Activated naive CD4-positive, alpha-beta T cell treated with anti-CD3 and anti-CD28 coated beads for 36 hours (primary cell): ENCODE results near the gene TEAD1. TPM values are rescaled to one million over a fixed set of nuclear protein-coding genes. Genes with fewer than 3 reads are reported as not detected.

Source experiments
- CTCF ChIA-PET: fragments of 350-600 bp; sonication (Branson Sonifier 250); formaldehyde crosslinking; loops from one replicate; lab custom pipeline; 2021; ENCODE audit warnings: antibody characterized with exemption; lab: Charles Lee
- DNase-seq: peaks from one replicate; pipeline ENCODE4 v3.0.0-alpha.2; 2020
- H3K27ac Mint-ChIP-seq: one replicate; pipeline ENCODE4 v1.8.0; 2021; ENCODE audit warnings: mild to moderate bottlenecking, mixed read lengths
- H3K27me3 Mint-ChIP-seq: one replicate; pipeline ENCODE4 v1.8.0; 2021; ENCODE audit warnings: low read depth, mixed read lengths
- H3K36me3 Mint-ChIP-seq: one replicate; pipeline ENCODE4 v1.8.0; 2021; ENCODE audit warnings: low read depth, mixed read lengths
- H3K4me1 Mint-ChIP-seq: one replicate; pipeline ENCODE4 v1.8.0; 2021; ENCODE audit warnings: low read depth, mixed read lengths
- H3K4me3 Mint-ChIP-seq: one replicate; pipeline ENCODE4 v1.8.0; 2021; ENCODE audit warnings: mild to moderate bottlenecking, moderate library complexity, mixed read lengths
- H3K9me3 Mint-ChIP-seq: one replicate; pipeline ENCODE4 v1.8.0; 2021; ENCODE audit warnings: mixed read lengths
- intact Hi-C: fragments of 100-400 bp; cut with micrococcal nuclease; formaldehyde crosslinking; loops from one replicate; pipeline ENCODE4 v1.15.1; 2023
- total RNA-seq, 2 experiments: library from RNA; stranded (reverse); gene quantifications; one replicate each; pipeline ENCODE4 v1.2.3, GENCODE V29; 2021

The TEAD1 gene
- total RNA-seq, 2 experiments from 2014 or later: 0.93 to 1.2 TPM

- no peak overlapping the region for H3K4me3 Mint-ChIP-seq
- peaks cover 14% of the 10 kb centered on the region for H3K4me1 Mint-ChIP-seq
- DNase-seq: no peak
- intact Hi-C loops: no loop called here
- H3K27me3 Mint-ChIP-seq: peaks cover 61% of the 10 kb centered on the region
- H3K9me3 Mint-ChIP-seq: no peaks in the 10 kb centered on the region
- CTCF ChIA-PET: no interaction called here
- no peaks in the 10 kb centered on the region for H3K36me3 Mint-ChIP-seq
- no peak overlapping the region for H3K27ac Mint-ChIP-seq
Measured at GRCh38 chr11:12824281-12825041, 150.2 kb downstream of the TEAD1 start.

- CTCF ChIA-PET: no interaction called here
- Mint-ChIP-seq H3K9me3 (no peaks in the 10 kb centered on the region), H3K4me1 (peaks cover 14% of the 10 kb centered on the region), H3K4me3 (no peak overlapping the region), H3K36me3 (no peaks in the 10 kb centered on the region), H3K27me3 (peaks cover 71% of the 10 kb centered on the region), H3K27ac (no peak overlapping the region)
- intact Hi-C loops: no loop called here
- no peak for DNase-seq
Measured at GRCh38 chr11:12826441-12826840, 152.2 kb downstream of the TEAD1 start.

DNA sequence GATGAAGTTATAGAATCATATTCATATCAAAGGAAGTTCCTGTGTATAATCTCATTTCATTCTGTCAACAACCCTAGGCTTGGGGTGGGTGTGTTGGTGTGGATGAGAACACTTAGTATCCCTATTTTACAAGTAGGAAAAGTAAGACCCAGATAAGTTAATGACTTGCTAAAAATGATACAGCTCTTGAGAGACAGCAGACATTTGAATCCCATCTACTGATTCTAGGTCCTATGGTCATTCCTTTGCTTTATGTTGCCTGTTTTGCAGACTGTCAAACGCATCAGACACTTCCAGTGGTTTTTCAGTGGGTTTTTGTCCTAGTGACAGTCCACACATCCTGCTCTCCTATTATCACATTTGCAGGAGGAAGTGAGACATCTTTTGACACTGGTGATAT is 153.1 kb downstream of the TEAD1 start:
- Mint-ChIP-seq H3K36me3 (no peaks in the 10 kb centered on the region), H3K27ac (no peak overlapping the region), H3K4me1 (peaks cover 14% of the 10 kb centered on the region), H3K4me3 (no peak overlapping the region), H3K27me3 (peaks cover 65% of the 10 kb centered on the region), H3K9me3 (no peaks in the 10 kb centered on the region)
- intact Hi-C loops: no loop called here
- no peak for DNase-seq
- CTCF ChIA-PET: no interaction called here

DNA sequence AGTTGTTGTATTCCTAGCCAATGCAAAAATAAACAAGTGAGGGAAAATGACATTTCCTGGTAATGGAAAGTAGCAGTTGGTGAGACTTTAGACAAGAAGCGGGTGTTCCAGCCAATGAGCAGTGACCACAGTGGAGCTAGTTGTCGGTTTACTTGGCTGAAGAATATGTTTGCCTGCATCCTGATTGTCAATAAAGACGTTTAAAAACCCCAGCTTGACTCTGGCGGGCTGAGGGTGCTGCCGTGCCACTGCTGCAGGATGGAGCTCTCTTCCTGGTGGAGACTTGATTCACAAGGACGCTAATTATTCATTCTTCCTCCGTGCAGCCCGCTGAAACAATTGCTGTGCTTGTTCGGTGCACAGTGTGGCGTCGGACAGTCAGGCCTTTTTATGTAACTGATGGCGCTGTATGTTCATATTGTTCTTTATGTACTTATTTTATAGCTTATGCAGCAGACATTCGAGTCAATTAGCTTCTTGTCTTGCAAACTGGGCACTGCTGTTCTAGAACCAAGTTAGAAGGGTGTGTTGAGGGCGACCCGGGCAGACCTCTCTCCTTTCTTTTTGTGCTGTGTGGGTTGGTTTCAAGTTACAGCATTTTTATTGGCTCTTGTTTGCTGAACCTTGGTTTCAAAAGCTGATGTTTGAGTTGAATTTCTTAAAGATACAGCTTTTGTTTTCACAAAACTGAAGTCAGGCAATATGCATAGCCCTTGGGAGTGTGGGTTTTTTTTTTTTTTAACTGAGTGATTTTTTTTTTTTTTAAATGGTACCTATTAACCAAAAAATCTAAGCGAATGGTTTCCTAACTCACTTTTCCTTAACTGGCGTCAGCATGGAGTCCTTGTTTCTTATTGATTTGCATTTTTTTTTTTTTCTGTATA is 153.9 kb downstream of the TEAD1 start:
- Mint-ChIP-seq H3K27ac (no peak overlapping the region), H3K27me3 (peaks cover 63% of the 10 kb centered on the region), H3K36me3 (no peaks in the 10 kb centered on the region), H3K4me3 (peak overlapping the region; percentile 13), H3K9me3 (no peaks in the 10 kb centered on the region), H3K4me1 (peaks cover 14% of the 10 kb centered on the region)
- intact Hi-C loops: no loop called here
- DNase-seq: no peak
- CTCF ChIA-PET: interaction anchor here (0.7 kb wide), 1 partner anchor 781 kb away, joined by 5 read pairs; no protein-coding TSS in a partner anchor

- H3K36me3 Mint-ChIP-seq: no peaks in the 10 kb centered on the region
Measured at GRCh38 chr11:12829131-12829530, 154.9 kb downstream of the TEAD1 start.

GRCh38 chr11:12829540-12830314 is 155.5 kb downstream of the TEAD1 start:
- no peak overlapping the region for H3K27ac Mint-ChIP-seq
- DNase-seq: no peak
- H3K27me3 Mint-ChIP-seq: peaks cover 59% of the 10 kb centered on the region
- H3K4me1 Mint-ChIP-seq: peaks cover 14% of the 10 kb centered on the region
- H3K4me3 Mint-ChIP-seq: no peak overlapping the region
- H3K9me3 Mint-ChIP-seq: no peaks in the 10 kb centered on the region
- intact Hi-C loops: no loop called here
- no peaks in the 10 kb centered on the region for H3K36me3 Mint-ChIP-seq
- CTCF ChIA-PET: no interaction called here

More at GRCh38 chr11:12829131-12829530, 154.9 kb downstream of the TEAD1 start:
- CTCF ChIA-PET: no interaction called here
- no peak for DNase-seq
- Mint-ChIP-seq H3K4me1 (peaks cover 14% of the 10 kb centered on the region), H3K27me3 (peaks cover 62% of the 10 kb centered on the region), H3K4me3 (no peak overlapping the region), H3K27ac (no peak overlapping the region), H3K9me3 (no peaks in the 10 kb centered on the region)
- intact Hi-C loops: no loop called here

DNA sequence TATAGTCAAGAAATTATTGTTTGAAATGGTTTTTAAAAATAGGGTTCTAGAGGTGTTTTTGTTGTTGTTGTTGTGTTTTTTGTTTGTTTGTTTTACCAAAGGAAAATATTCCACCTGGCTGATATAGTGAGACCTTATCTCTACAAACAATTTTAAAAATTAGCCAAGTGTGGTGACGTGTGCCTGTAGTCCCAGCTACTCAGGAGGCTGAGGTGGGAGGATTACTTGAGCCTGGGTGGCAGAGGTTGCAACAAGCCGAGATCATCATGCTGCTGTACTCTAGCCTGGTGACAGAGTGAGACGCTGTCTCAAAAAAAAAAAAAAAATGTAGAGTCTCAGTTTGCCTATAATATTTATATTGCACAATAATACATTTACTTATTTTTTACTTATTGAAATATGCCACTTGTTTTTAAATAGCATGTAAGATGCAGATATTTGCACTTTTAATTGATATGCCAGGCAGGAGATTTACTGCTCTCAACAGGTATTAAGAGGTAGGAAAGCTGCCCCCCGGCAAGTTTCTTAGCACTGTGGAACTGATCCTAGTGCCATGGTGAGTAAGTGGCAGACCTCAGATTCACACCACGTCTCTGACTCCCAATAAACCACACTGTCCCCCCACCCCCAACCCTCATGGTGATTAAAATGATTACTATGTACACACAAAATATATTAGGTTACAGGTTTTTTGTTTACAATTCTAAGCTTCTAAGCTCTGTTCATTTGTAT is 157.4 kb downstream of the TEAD1 start:
- peaks cover 14% of the 10 kb centered on the region for H3K4me1 Mint-ChIP-seq

DNA sequence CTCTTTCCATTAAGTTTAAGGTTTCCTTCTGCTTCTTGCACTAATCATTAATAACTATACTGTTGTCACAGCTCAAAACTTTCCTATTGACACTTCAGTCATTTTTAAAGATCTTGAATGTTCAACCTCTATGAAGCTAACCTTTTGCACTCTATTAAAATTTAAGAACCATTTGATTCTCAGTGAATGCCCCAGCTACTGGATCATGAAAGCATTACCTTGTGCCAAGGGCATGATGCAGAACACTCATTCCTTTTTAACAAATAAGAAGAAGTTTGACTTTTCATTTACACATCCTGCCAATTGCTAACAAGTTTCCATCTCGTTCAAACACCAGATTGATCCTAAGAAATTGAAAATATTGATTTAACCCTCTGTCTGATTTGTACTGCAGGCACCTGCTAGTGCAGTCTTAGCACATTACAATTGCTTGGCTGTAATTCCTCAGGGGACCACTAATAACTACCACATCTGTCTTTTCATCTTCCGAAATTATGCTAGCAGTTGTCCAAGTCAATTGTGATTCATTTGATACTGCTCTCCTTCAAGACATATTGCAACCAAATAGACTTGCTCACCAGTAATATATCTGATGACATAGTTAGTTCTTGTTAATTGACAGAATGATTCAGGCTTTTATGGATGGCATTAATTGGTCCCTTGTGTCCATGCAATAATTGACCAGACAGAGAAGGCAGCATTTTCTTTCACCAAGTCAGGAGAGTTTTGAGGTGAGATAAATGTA is 158.4 kb downstream of the TEAD1 start:
- H3K36me3 Mint-ChIP-seq: no peaks in the 10 kb centered on the region
- no peak overlapping the region for H3K4me3 Mint-ChIP-seq
- H3K27ac Mint-ChIP-seq: no peak overlapping the region
- CTCF ChIA-PET: interaction anchor here (0.7 kb wide), 1 partner anchor 20 kb away, joined by 3 read pairs; no protein-coding TSS in a partner anchor
- peaks cover 54% of the 10 kb centered on the region for H3K27me3 Mint-ChIP-seq
- DNase-seq: no peak
- no peaks in the 10 kb centered on the region for H3K9me3 Mint-ChIP-seq
- H3K4me1 Mint-ChIP-seq: peaks cover 14% of the 10 kb centered on the region
- intact Hi-C loops: no loop called here

More for the DNA sequence above, 157.4 kb downstream of the TEAD1 start:
- no peak overlapping the region for H3K4me3 Mint-ChIP-seq
- CTCF ChIA-PET: interaction anchor here (0.7 kb wide), 2 partner anchors 21 to 60 kb away, joined by 3 to 4 read pairs; no protein-coding TSS in a partner anchor
- no peak for DNase-seq
- no peak overlapping the region for H3K27ac Mint-ChIP-seq
- H3K36me3 Mint-ChIP-seq: no peaks in the 10 kb centered on the region
- H3K27me3 Mint-ChIP-seq: peaks cover 63% of the 10 kb centered on the region
- no peaks in the 10 kb centered on the region for H3K9me3 Mint-ChIP-seq
- intact Hi-C loops: no loop called here

DNA sequence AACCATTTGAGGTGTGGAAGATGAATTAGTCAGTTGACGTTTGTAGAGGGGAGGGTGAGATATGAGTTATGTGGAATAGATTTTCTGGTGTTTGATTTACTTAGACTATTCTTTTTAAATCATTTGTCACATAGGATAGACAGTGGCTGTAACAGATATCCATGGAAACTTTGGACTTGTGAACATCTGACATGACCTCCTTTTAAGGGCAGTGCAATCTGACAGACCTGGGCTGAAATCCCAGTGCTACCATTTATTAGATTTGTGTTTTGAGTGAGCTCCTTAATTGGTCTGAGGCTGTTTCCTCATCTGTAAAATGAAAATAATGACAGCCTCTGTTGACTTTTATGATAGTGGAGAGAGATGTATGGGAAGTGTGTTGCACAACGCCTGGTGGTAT is 159.9 kb downstream of the TEAD1 start:
- DNase-seq: no peak
- Mint-ChIP-seq H3K4me3 (no peak overlapping the region), H3K27me3 (peaks cover 41% of the 10 kb centered on the region), H3K36me3 (no peaks in the 10 kb centered on the region), H3K4me1 (peaks cover 1% of the 10 kb centered on the region), H3K27ac (no peak overlapping the region), H3K9me3 (no peaks in the 10 kb centered on the region)
- intact Hi-C loops: no loop called here
- CTCF ChIA-PET: no interaction called here

DNA sequence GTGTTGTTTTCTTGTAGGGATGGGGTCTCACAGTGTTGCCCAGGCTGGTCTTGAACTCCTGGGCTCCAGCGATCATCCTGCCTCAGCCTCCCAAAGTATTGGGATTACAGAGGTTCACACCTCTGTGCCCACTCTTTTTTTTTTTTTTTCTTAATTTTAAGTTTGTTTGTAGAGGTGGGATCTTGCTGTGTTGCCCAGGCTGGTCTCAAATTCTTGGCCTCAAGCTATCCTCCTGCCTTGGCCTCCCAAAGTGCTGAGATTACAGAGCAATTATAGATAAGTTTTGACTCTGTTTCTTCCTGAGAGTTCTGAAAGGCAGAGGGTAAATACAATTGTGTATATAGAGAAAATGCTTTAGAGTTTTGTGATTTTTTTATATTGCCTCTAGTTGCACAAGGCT is 160.4 kb downstream of the TEAD1 start:
- H3K27ac Mint-ChIP-seq: no peak overlapping the region
- H3K4me3 Mint-ChIP-seq: no peak overlapping the region
- H3K9me3 Mint-ChIP-seq: no peaks in the 10 kb centered on the region
- peaks cover 39% of the 10 kb centered on the region for H3K27me3 Mint-ChIP-seq
- no peaks in the 10 kb centered on the region for H3K36me3 Mint-ChIP-seq
- no peaks in the 10 kb centered on the region for H3K4me1 Mint-ChIP-seq
- intact Hi-C loops: no loop called here
- DNase-seq: no peak
- CTCF ChIA-PET: no interaction called here

DNA sequence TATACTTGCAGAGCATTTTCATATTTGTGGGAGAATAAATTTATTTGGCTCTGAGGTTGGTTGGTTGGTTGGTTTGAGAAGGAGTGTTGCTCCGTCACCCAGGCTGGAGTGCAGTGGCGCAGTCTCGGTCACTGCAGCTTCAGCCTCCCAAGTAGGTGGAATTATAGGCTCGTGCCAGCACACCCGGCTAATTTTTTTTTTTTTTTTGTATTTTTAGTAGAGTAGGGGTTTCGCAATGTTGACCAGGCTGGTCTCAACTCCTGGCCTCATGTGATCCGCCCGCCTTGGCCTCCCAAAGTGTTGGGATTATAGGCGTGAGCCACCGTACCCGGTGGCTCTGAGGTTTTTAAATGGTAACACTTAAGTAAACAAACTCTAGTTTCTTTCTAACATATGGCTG is 161.1 kb downstream of the TEAD1 start:
- CTCF ChIA-PET: no interaction called here
- peaks cover 34% of the 10 kb centered on the region for H3K27me3 Mint-ChIP-seq
- no peaks in the 10 kb centered on the region for H3K9me3 Mint-ChIP-seq
- H3K36me3 Mint-ChIP-seq: no peaks in the 10 kb centered on the region
- no peak for DNase-seq
- no peaks in the 10 kb centered on the region for H3K4me1 Mint-ChIP-seq
- H3K27ac Mint-ChIP-seq: no peak overlapping the region
- no peak overlapping the region for H3K4me3 Mint-ChIP-seq
- intact Hi-C loops: no loop called here
